ENCODE measurements around the gene LIN7A. TPM values are rescaled to one million over a fixed set of nuclear protein-coding genes. Genes with fewer than 3 reads are reported as not detected.
"Not testable (repeated sequence)": the region's sequence is repeated elsewhere in the genome, so short reads cannot be mapped to it uniquely, and the experiment has no call there.

LIN7A gene
- total RNA-seq, 1 experiment from 2014 or later: 10.0 TPM

- intact Hi-C loops (cut with micrococcal nuclease; ENCODE audit: unreplicated experiment): no loop called here
- Histone ChIP-seq H3K27ac (ENCODE audit: low read depth, low read length, poor library complexity, severe bottlenecking) (no peak overlapping the region), H3K27me3 (replicated peaks; ENCODE audit: insufficient read depth, low read depth, low read length, poor library complexity) (no peaks in the 10 kb centered on the region), H3K4me3 (ENCODE audit: low read depth, low read length, poor library complexity, severe bottlenecking) (no peak overlapping the region), H3K4me1 (ENCODE audit: insufficient read depth, low read length, poor library complexity, severe bottlenecking) (no peaks in the 10 kb centered on the region), H3K9me3 (ENCODE audit: low read depth, low read length, poor library complexity, severe bottlenecking) (no peaks in the 10 kb centered on the region), H3K36me3 (ENCODE audit: insufficient read depth, low read length, poor library complexity, severe bottlenecking) (no peaks in the 10 kb centered on the region)
- TF ChIP-seq CTCF (conservative IDR thresholded peaks at IDR 0.05; ENCODE audit: low read depth, low read length): no peak
- TF ChIP-seq EZH2 (IDR thresholded peaks at IDR 0.05; ENCODE audit: borderline replicate concordance, low read depth, low read length, poor library complexity, severe bottlenecking): no peak
- no peak for DNase-seq (ENCODE audit: low spot score)
- CTCF ChIA-PET: no interaction called here
- POLR2A ChIA-PET (ENCODE audit: low non-redundant PET): no interaction called here
- BruUV-seq (replicated peaks): no TSS peak
These were observed 56.6 kb downstream of the LIN7A start for GRCh38 chr12:80881106-80881505.

- H3K9me3 ChIP-seq (ENCODE audit: low read depth, low read length, poor library complexity, severe bottlenecking); H3K27me3 ChIP-seq (replicated peaks; ENCODE audit: insufficient read depth, low read depth, low read length, poor library complexity); intact Hi-C loops (cut with micrococcal nuclease; ENCODE audit: unreplicated experiment); H3K4me1 ChIP-seq (ENCODE audit: insufficient read depth, low read length, poor library complexity, severe bottlenecking); DNase-seq (ENCODE audit: low spot score); H3K4me3 ChIP-seq (ENCODE audit: low read depth, low read length, poor library complexity, severe bottlenecking); H3K27ac ChIP-seq (ENCODE audit: low read depth, low read length, poor library complexity, severe bottlenecking); CTCF ChIA-PET; POLR2A ChIA-PET (ENCODE audit: low non-redundant PET); BruUV-seq (replicated peaks); H3K36me3 ChIP-seq (ENCODE audit: insufficient read depth, low read length, poor library complexity, severe bottlenecking): not testable (repeated sequence)
These were observed 59.3 kb downstream of the LIN7A start for GRCh38 chr12:80878452-80878851.

GRCh38 chr12:80877721-80878265 lies 59.9 kb downstream of the LIN7A start:
- TF ChIP-seq EZH2 (IDR thresholded peaks at IDR 0.05; ENCODE audit: borderline replicate concordance, low read depth, low read length, poor library complexity, severe bottlenecking): no peak
- TF ChIP-seq CTCF (conservative IDR thresholded peaks at IDR 0.05; ENCODE audit: low read depth, low read length): no peak

GRCh38 chr12:80872053-80872452 lies 65.7 kb downstream of the LIN7A start:
- TF ChIP-seq EZH2 (IDR thresholded peaks at IDR 0.05; ENCODE audit: borderline replicate concordance, low read depth, low read length, poor library complexity, severe bottlenecking) (no peak), CTCF (conservative IDR thresholded peaks at IDR 0.05; ENCODE audit: low read depth, low read length) (no peak)
- Histone ChIP-seq H3K36me3 (ENCODE audit: insufficient read depth, low read length, poor library complexity, severe bottlenecking) (no peaks in the 10 kb centered on the region), H3K27me3 (replicated peaks; ENCODE audit: insufficient read depth, low read depth, low read length, poor library complexity) (no peaks in the 10 kb centered on the region), H3K4me1 (ENCODE audit: insufficient read depth, low read length, poor library complexity, severe bottlenecking) (peaks cover 5% of the 10 kb centered on the region), H3K27ac (ENCODE audit: low read depth, low read length, poor library complexity, severe bottlenecking) (no peak overlapping the region), H3K4me3 (ENCODE audit: low read depth, low read length, poor library complexity, severe bottlenecking) (no peak overlapping the region), H3K9me3 (ENCODE audit: low read depth, low read length, poor library complexity, severe bottlenecking) (no peaks in the 10 kb centered on the region)
- intact Hi-C loops (cut with micrococcal nuclease; ENCODE audit: unreplicated experiment): no loop called here
- CTCF ChIA-PET: no interaction called here
- DNase-seq (ENCODE audit: low spot score): no peak
- BruUV-seq (replicated peaks): no TSS peak
- POLR2A ChIA-PET (ENCODE audit: low non-redundant PET): no interaction called here

More at GRCh38 chr12:80877721-80878265, 59.9 kb downstream of the LIN7A start:
- Histone ChIP-seq H3K36me3 (ENCODE audit: insufficient read depth, low read length, poor library complexity, severe bottlenecking) (no peaks in the 10 kb centered on the region), H3K9me3 (ENCODE audit: low read depth, low read length, poor library complexity, severe bottlenecking) (no peaks in the 10 kb centered on the region), H3K4me3 (ENCODE audit: low read depth, low read length, poor library complexity, severe bottlenecking) (no peak overlapping the region), H3K4me1 (ENCODE audit: insufficient read depth, low read length, poor library complexity, severe bottlenecking) (no peaks in the 10 kb centered on the region), H3K27me3 (replicated peaks; ENCODE audit: insufficient read depth, low read depth, low read length, poor library complexity) (no peaks in the 10 kb centered on the region), H3K27ac (ENCODE audit: low read depth, low read length, poor library complexity, severe bottlenecking) (no peak overlapping the region)
- no peak for DNase-seq (ENCODE audit: low spot score)
- intact Hi-C loops (cut with micrococcal nuclease; ENCODE audit: unreplicated experiment): no loop called here
- ChIA-PET POLR2A (ENCODE audit: low non-redundant PET) (no interaction called here), CTCF (no interaction called here)
- BruUV-seq (replicated peaks): no TSS peak
